GM10847 (cell line): ENCODE measurements around the gene USB1.

Experiments
- POLR2A ChIP-seq: IDR thresholded peaks from 2 replicates; pipeline ENCODE4 v1.6.1; 2011; ENCODE audit not compliant: insufficient read length; ENCODE audit errors: extremely low read depth

Gene USB1

DNA sequence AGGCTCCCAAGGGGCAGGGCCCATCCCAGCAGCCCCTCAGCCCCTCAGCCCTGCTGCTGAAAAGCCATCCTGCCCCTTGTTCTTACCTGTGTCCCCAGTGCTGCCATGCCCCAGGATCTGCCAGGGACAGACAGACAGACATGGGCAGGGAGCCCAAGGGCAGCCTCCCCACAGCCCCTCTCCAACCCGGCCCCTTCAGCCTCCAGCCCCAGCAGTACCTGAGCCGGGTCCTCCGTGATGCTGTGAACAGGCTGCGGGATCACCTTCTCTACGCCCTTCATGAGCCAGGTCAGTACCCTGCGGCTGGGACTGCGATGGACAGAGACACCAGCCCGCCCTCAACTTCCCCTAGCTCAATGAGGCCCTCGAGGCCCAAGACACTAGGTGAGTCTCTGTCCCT, 38.5 kb upstream of the USB1 start:
- no peak for TF ChIP-seq POLR2A

- TF ChIP-seq POLR2A = no peak
Measured at GRCh38 chr16:57964157-57964700, 37.0 kb upstream of the USB1 start.

DNA sequence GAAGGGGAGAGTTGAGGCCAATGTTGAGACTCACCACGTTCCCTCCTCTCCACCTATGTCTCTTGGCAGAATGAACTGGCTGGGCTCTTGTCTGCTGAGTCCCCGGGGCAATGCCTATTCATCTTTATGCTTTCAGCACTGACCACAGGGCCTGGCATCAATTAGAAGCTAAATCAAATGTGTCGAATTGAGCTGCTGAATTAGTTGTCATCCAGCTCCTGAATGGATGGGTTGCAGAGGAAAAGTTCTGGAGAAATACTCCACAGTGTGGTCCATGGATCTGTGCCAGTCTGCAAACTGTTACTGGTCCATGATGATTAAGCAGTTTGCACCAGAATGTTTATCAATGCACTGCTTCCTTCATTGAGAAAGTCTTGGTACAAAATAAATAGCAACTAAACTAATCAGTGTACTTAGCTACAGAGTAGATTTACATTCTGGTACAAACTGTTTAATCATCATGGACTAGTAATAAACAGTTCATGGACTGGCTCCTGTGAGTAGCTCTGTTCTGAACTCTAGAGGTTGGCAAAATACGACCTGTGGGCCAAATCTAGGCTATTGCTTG, 34.9 kb upstream of the USB1 start:
- no peak for TF ChIP-seq POLR2A

GRCh38 chr16:57966986-57967385, 34.2 kb upstream of the USB1 start:
- no peak for TF ChIP-seq POLR2A

GRCh38 chr16:57967916-57968315, 33.3 kb upstream of the USB1 start:
- TF ChIP-seq POLR2A = no peak

DNA sequence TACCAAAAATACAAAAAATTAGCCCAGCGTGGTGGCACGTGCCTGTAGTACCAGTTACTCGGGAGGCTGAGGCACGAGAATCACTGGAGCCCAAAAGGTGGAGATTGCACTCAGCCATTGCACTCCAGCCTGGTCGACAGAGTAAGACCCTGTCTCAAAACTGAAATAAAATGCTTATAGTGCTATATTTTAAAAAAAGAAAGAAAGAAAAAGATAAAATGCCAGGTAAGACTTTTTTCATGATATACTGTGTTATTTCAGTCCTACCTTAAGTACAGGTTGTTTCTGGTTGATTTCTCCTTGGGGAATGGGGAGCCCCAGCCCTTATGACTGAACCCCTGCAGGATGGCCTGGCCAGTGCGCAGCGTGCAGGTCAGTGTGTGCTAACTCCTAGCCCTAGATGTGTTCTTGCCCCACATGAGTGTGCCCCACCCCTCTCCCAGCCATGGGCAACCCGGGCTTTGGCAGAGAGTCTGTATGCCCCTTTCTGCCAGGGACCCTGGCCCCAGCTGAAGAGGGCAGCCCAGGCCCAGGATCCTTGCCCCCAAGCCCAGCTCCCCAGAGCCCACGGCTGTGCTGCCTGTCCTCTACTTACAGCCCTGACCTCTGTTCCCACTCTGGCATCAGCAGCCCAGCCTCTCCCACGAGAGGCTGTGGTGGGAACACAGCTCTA, 31.6 kb upstream of the USB1 start:
- TF ChIP-seq POLR2A = no peak

DNA sequence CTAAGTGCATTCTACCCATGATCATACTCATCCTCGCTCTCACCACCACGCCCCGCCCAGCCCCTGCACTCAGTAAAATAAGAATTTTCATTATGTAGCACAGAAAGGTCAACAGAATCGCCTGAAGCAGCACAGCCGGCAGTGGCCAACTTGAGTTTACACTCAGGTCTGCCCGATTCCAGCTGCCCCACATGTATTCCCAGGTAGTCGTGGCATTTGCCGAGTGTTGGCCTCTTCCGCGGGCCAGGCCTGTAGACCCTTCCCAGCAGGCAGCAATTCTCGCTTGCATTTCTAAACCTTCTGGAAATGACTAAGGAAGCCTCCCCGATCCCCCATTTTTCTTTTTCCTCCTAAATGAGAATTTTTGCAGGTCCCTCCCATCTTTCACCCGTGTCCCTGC, 30.9 kb upstream of the USB1 start:
- no peak for TF ChIP-seq POLR2A

- TF ChIP-seq POLR2A = no peak
Measured at GRCh38 chr16:57970970-57971369, 30.2 kb upstream of the USB1 start, which contains the start of gene CNGB1. TSS of gene CNGB1 (minus strand) at chr16:57971128. CDS start at chr16:57967286, 3,842 bp downstream.

DNA sequence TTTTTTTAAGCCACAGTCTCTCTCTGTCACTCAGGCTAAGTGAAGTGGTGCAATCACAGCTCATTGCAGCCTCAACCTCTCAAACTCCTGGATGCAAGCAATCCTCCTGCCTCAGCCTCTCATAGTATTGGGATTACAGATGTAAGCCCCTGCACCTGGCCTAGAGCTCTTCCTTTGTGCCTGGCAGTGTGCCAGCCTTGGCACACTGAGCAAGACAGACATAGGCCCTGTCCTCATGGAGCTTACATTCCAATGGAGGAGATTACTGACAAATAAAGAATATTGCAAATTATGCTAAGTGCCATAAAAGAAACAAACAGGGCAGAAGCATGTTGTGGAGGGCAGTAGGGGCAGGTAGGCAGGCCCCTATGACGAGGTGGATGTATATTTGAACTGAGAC, 29.4 kb upstream of the USB1 start:
- TF ChIP-seq POLR2A = no peak

DNA sequence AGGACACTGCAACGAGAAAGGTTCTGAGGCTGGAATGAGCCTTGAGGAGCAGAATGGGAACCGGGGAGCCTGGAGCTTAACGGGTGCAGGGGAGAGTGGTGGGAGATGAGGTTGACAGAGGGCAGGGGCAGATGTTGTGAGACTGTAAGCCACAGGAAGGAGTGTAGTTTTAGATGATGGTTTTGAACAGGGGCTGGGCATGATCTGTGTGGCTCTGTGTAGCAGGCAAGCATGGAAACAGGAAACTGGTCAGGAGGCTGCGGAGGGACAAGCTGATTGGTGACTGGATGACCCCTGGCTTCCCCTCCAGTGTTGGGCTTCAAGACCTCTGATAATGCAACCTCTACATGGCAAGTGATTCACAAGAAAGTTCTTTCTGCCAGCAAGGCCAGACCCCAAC, 28.9 kb upstream of the USB1 start:
- no peak for TF ChIP-seq POLR2A

GRCh38 chr16:57976331-57976796, 24.8 kb upstream of the USB1 start:
- no peak for TF ChIP-seq POLR2A

GRCh38 chr16:57977418-57978069, 23.7 kb upstream of the USB1 start:
- no peak for TF ChIP-seq POLR2A

DNA sequence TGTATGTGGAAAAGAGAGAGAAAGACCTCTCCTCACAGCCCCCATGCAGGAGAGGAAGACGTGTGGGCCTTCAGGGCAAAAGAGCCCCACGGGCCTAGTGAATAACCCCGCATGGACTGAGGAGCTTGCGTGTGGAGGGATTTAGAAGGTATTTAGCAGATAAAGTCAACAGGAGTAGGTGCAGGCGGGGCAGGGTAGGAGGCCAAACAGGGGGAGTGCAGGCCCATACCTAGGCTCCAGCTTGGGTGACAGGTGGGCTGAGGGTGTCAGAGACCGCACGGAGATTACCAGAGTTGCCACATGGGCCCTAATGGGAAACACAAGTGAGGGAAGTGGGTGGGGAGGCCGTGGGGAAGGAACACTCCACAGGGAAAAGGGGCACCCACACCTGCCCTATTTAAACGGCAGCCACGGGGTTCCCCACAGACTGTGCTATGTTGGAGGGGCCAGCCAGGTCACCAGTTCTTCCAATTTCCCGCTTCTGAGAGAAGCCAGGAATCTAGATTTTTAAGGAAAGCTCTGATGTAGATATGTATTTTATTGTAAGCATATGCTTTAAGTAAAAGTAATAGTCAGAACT, 22.1 kb upstream of the USB1 start:
- TF ChIP-seq POLR2A = no peak

- TF ChIP-seq POLR2A = no peak
Measured at GRCh38 chr16:57981636-57982035, 19.6 kb upstream of the USB1 start.

DNA sequence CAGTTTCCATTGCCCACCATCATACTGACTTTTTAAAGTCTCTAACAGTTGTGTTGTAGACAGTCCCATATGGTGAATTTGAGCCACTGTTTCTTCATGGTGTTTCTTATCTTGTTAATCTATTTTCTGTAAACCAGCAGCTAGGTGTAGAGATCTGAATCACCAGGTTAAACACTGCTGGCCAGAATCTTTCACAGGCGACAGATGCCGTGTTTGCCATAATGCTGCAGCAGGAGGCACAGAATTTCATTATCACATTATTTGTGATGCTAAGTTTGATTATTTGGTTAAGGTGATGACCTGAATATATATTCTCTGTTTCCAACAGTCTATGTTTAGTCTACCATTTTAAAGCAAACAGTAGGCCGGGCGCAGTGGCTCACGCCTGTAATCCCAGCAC, 18.8 kb upstream of the USB1 start:
- no peak for TF ChIP-seq POLR2A
